HCT116 (cell line): ENCODE measurements around the gene PRDX2. TPM values are rescaled to one million over a fixed set of nuclear protein-coding genes. Genes with fewer than 3 reads are reported as not detected.

ENCODE experiments used
- ATAC-seq: fragments of 200-7000 bp; cut with Tn5 transposase; 2 replicates; pipeline ENCODE4 v1.9.1; 2020; ENCODE audit warnings: mild to moderate bottlenecking, moderate library complexity
- BruUV-seq: library from RNA; stranded (reverse); fragments of 400-500 nt; replicated peaks from 2 replicates; lab custom pipeline; 2021; lab: Mats Ljungman, UMichigan
- CTCF ChIA-PET: fragments of 300-600 bp; sonication (Branson Sonifier 250); formaldehyde crosslinking; loops from one replicate; lab custom pipeline; 2021; ENCODE audit warnings: antibody characterized with exemption; lab: Charles Lee
- POLR2A ChIA-PET: fragments of 300-600, 350-600 bp; sonication (Branson Sonifier 250); formaldehyde crosslinking; loops from one replicate; lab custom pipeline; 2021; ENCODE audit warnings: antibody characterized with exemption; lab: Charles Lee
- RAD21 ChIA-PET, 2 experiments: fragments of 300-600 bp; sonication (Branson Sonifier 250); formaldehyde crosslinking; loops; one replicate each; lab custom pipeline; 2023; ENCODE audit warnings: low total read pairs in 2 of 2; ENCODE audit not compliant: uncharacterized antibody in 2 of 2, unreplicated experiment in 2 of 2, low non-redundant PET in 1 of 2; lab: Charles Lee
- DNase-seq: peaks from one replicate; pipeline ENCODE4 v3.0.0-alpha.2; 2010; ENCODE audit warnings: low read depth, low spot score
- H2AFZ ChIP-seq: fragments of 200-600 bp; shearing (Covaris generic), sonication (generic); 2 replicates; pipeline ENCODE4 v1.6.1; 2017; ENCODE audit warnings: low read depth, mixed run types, mixed read lengths, antibody characterized with exemption, low read length; ENCODE audit not compliant: poor library complexity, severe bottlenecking
- H3K27ac ChIP-seq: 2 replicates; pipeline ENCODE4 v1.5.1; 2012; ENCODE audit warnings: low read depth, low read length
- H3K27me3 ChIP-seq: fragments of 200-600 bp; sonication (generic); 2 replicates; pipeline ENCODE4 v1.6.1; 2016; ENCODE audit warnings: mixed run types, low read length, mixed read lengths; ENCODE audit not compliant: insufficient read depth
- H3K36me3 ChIP-seq, 2 experiments: fragments of 200-500 bp in 1 of 2; fragments of 200-600 bp in 1 of 2; sonication (Bioruptor generic) in 1 of 2; sonication (generic) in 1 of 2; 2 replicates each; pipeline versions ENCODE4 v1.5.1 to v1.6.1; 2014 to 2016; ENCODE audit warnings: low read length in 2 of 2, inconsistent platforms in 1 of 2, mixed read lengths in 1 of 2, mixed run types in 1 of 2; ENCODE audit not compliant: insufficient read depth in 2 of 2, control insufficient read depth in 1 of 2
- H3K4me1 ChIP-seq, 2 experiments: fragments of 200-600 bp in 1 of 2; sonication (generic) in 1 of 2; 2 replicates each; pipeline versions ENCODE4 v1.5.1 to v1.6.1; 2012 to 2017; ENCODE audit warnings: low read length in 2 of 2, inconsistent platforms in 1 of 2, mild to moderate bottlenecking in 1 of 2, mixed read lengths in 1 of 2, mixed run types in 1 of 2, moderate library complexity in 1 of 2; ENCODE audit not compliant: insufficient read depth in 2 of 2, control insufficient read depth in 1 of 2
- H3K4me2 ChIP-seq: fragments of 200-600 bp; sonication (generic); 2 replicates; pipeline ENCODE4 v1.6.1; 2017; ENCODE audit warnings: mixed run types, low read length, mixed read lengths
- H3K4me3 ChIP-seq, 2 experiments: fragments of 200-600 bp in 1 of 2; sonication (generic) in 1 of 2; replicated peaks in 1 of 2; 2 replicates each; pipeline ENCODE4 v1.5.1; 2011 to 2016; ENCODE audit warnings: low read length in 2 of 2, control low read depth in 1 of 2, low read depth in 1 of 2, mild to moderate bottlenecking in 1 of 2, mixed read lengths in 1 of 2, mixed run types in 1 of 2
- H3K79me2 ChIP-seq: fragments of 200-600 bp; sonication (generic); 2 replicates; pipeline ENCODE4 v1.6.1; 2017; ENCODE audit warnings: mild to moderate bottlenecking, mixed run types, low read length, moderate library complexity, mixed read lengths; ENCODE audit not compliant: insufficient read depth
- H3K9ac ChIP-seq: fragments of 200-600 bp; sonication (generic); 2 replicates; pipeline ENCODE4 v1.6.1; 2016; ENCODE audit warnings: low read length, mixed read lengths
- H3K9me2 ChIP-seq: fragments of 200-600 bp; sonication (generic), shearing (Covaris generic); 2 replicates; pipeline ENCODE4 v1.6.1; 2017; ENCODE audit warnings: mixed run types, mild to moderate bottlenecking, moderate library complexity; ENCODE audit not compliant: insufficient read depth
- H3K9me3 ChIP-seq, 2 experiments: fragments of 200-500 bp in 1 of 2; fragments of 200-600 bp in 1 of 2; sonication (Bioruptor generic) in 1 of 2; sonication (generic) in 1 of 2; 2 replicates each; pipeline ENCODE4 v1.6.1; 2014 to 2017; ENCODE audit warnings: low read length in 2 of 2, mixed read lengths in 2 of 2, inconsistent platforms in 1 of 2, low read depth in 1 of 2, mild to moderate bottlenecking in 1 of 2, mixed run types in 1 of 2, moderate library complexity in 1 of 2; ENCODE audit not compliant: control insufficient read depth in 1 of 2, insufficient read depth in 1 of 2
- H4K20me1 ChIP-seq: fragments of 200-600 bp; sonication (generic), shearing (Covaris generic); 2 replicates; pipeline ENCODE4 v1.6.1; 2017; ENCODE audit warnings: mixed run types, mild to moderate bottlenecking, moderate library complexity; ENCODE audit not compliant: insufficient read depth
- CBX3 ChIP-seq: IDR thresholded peaks from 2 replicates; pipeline ENCODE4 v1.6.1; 2012; ENCODE audit warnings: low read depth
- EGR1 ChIP-seq: IDR thresholded peaks from 2 replicates; pipeline ENCODE4 v1.6.1; 2012; ENCODE audit warnings: low read depth
- ELF1 ChIP-seq: IDR thresholded peaks from 2 replicates; pipeline ENCODE4 v1.6.1; 2012; ENCODE audit warnings: low read depth, borderline replicate concordance
- EZH2 ChIP-seq: fragments of 200-600 bp; sonication (generic); IDR thresholded peaks from 2 replicates; pipeline ENCODE4 v1.6.1; 2017; ENCODE audit warnings: antibody characterized with exemption, mixed run types
- EZH2phosphoT487 ChIP-seq: fragments of 200-600 bp; IDR thresholded peaks from 2 replicates; pipeline ENCODE4 v1.6.1; 2018; ENCODE audit warnings: antibody characterized with exemption, borderline replicate concordance
- FOSL1 ChIP-seq: IDR thresholded peaks from 2 replicates; pipeline ENCODE4 v1.6.1; 2012; ENCODE audit warnings: low read depth
- JUND ChIP-seq: IDR thresholded peaks from 2 replicates; pipeline ENCODE4 v1.6.1; 2012
- POLR2A ChIP-seq: IDR thresholded peaks from 2 replicates; pipeline ENCODE4 v1.7.0; 2011; ENCODE audit warnings: borderline replicate concordance; ENCODE audit not compliant: insufficient read depth, insufficient read length; ENCODE audit errors: extremely low read depth
- POLR2AphosphoS5 ChIP-seq: IDR thresholded peaks from 2 replicates; pipeline ENCODE4 v1.6.1; 2011; ENCODE audit warnings: mild to moderate bottlenecking, low read depth, low read length, moderate library complexity
- RAD21 ChIP-seq: IDR thresholded peaks from 2 replicates; pipeline ENCODE4 v1.6.1; 2012; ENCODE audit warnings: low read depth, mild to moderate bottlenecking
- SIN3A ChIP-seq: IDR thresholded peaks from 2 replicates; pipeline ENCODE4 v1.6.1; 2012; ENCODE audit warnings: low read depth
- SRF ChIP-seq: IDR thresholded peaks from 2 replicates; pipeline ENCODE4 v1.6.1; 2012; ENCODE audit warnings: low read depth
- intact Hi-C: fragments of 100-400 bp; cut with micrococcal nuclease; formaldehyde crosslinking; loops from 2 replicates; pipeline ENCODE4 v1.10.0; 2022
- total RNA-seq: library from RNA; stranded (reverse); gene quantifications from one replicate; pipeline ENCODE4 v1.2.1, GENCODE V29; 2021; ENCODE audit not compliant: unreplicated experiment
- TF ChIP-seq, protein P1 (sequence below), 3 experiments: fragments of 200-600 bp in 1 of 3; sonication (generic) in 1 of 3; IDR thresholded peaks in 2 of 3; conservative IDR thresholded peaks in 1 of 3; 2 replicates each; pipeline ENCODE4 v1.5.1; 2012 to 2017; ENCODE audit warnings: low read depth in 2 of 3, low read length in 2 of 3, antibody characterized with exemption in 1 of 3, borderline replicate concordance in 1 of 3, control low read depth in 1 of 3, mild to moderate bottlenecking in 1 of 3, mixed read lengths in 1 of 3, mixed run types in 1 of 3, moderate library complexity in 1 of 3; ENCODE audit not compliant: insufficient read depth in 1 of 3
- TF ChIP-seq, protein P2 (sequence below): IDR thresholded peaks from 2 replicates; pipeline ENCODE4 v1.6.1; 2012
- TF ChIP-seq, protein P3 (sequence below): IDR thresholded peaks from 2 replicates; pipeline ENCODE4 v1.6.1; 2012
- TF ChIP-seq, protein P4 (sequence below): IDR thresholded peaks from 2 replicates; pipeline ENCODE4 v1.6.1; 2012; ENCODE audit warnings: low read depth

The PRDX2 gene
- total RNA-seq, 1 experiment from 2014 or later = 387 TPM

DNA sequence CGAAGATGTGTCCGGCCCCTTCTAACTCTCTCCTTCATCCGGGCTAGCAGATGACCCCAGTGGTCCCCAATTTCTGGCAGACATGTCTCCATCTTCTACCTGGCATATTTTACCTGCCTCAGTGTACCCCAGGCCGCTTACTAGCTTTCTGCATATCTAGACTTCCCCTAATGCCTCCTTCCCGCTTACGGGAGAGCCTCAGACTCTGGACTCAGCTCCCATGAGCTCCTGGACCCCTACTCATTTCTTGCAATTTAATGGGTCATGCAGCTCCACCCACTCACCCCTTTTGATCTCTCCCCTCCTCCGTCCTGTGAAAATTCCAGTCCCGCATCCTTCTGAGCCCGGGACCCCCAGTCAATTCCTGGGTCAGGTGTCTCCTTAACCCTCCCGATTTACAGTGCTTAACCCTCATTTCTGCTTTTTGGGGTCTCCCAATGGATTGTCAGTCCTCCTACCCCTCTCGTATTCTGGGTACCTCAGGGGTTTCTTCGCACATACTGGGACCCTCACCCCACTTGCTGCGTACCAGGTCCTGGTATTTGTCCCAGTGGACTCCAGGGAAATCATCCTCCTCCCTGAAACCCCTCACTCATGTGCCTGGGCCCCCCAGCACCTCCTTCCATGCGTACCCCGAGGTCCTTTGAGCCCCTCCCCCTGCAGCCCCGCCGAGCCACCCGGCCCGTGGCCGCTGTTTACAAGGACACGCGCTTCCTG, 10.8 kb downstream of the PRDX2 start:
- BruUV-seq = no TSS peak
- no peak for DNase-seq

More for the DNA sequence above, 10.8 kb downstream of the PRDX2 start:
- H2AFZ ChIP-seq = no peak overlapping the region
- peak overlapping the region; percentile 77 to 84 for H3K4me3 ChIP-seq
- TF ChIP-seq POLR2A (no peak), RAD21 (no peak), ELF1 (no peak), CBX3 (no peak), SRF (no peak), EGR1 (no peak), JUND (no peak), FOSL1 (no peak), POLR2AphosphoS5 (no peak), EZH2 (no peak), SIN3A (no peak), EZH2phosphoT487 (no peak)
- TF ChIP-seq, protein P1, sequence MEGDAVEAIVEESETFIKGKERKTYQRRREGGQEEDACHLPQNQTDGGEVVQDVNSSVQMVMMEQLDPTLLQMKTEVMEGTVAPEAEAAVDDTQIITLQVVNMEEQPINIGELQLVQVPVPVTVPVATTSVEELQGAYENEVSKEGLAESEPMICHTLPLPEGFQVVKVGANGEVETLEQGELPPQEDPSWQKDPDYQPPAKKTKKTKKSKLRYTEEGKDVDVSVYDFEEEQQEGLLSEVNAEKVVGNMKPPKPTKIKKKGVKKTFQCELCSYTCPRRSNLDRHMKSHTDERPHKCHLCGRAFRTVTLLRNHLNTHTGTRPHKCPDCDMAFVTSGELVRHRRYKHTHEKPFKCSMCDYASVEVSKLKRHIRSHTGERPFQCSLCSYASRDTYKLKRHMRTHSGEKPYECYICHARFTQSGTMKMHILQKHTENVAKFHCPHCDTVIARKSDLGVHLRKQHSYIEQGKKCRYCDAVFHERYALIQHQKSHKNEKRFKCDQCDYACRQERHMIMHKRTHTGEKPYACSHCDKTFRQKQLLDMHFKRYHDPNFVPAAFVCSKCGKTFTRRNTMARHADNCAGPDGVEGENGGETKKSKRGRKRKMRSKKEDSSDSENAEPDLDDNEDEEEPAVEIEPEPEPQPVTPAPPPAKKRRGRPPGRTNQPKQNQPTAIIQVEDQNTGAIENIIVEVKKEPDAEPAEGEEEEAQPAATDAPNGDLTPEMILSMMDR (IDR thresholded peaks at IDR 0.05 in 2 of 3, conservative IDR thresholded peaks at IDR 0.05 in 1 of 3; ENCODE audit: borderline replicate concordance in 1 of 3, insufficient read depth in 1 of 3, low read depth in 2 of 3, low read length in 2 of 3) = no peak
- TF ChIP-seq, protein P2, sequence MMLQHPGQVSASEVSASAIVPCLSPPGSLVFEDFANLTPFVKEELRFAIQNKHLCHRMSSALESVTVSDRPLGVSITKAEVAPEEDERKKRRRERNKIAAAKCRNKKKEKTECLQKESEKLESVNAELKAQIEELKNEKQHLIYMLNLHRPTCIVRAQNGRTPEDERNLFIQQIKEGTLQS = no peak
- TF ChIP-seq, protein P3, sequence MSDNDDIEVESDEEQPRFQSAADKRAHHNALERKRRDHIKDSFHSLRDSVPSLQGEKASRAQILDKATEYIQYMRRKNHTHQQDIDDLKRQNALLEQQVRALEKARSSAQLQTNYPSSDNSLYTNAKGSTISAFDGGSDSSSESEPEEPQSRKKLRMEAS = no peak
- TF ChIP-seq, protein P4, sequence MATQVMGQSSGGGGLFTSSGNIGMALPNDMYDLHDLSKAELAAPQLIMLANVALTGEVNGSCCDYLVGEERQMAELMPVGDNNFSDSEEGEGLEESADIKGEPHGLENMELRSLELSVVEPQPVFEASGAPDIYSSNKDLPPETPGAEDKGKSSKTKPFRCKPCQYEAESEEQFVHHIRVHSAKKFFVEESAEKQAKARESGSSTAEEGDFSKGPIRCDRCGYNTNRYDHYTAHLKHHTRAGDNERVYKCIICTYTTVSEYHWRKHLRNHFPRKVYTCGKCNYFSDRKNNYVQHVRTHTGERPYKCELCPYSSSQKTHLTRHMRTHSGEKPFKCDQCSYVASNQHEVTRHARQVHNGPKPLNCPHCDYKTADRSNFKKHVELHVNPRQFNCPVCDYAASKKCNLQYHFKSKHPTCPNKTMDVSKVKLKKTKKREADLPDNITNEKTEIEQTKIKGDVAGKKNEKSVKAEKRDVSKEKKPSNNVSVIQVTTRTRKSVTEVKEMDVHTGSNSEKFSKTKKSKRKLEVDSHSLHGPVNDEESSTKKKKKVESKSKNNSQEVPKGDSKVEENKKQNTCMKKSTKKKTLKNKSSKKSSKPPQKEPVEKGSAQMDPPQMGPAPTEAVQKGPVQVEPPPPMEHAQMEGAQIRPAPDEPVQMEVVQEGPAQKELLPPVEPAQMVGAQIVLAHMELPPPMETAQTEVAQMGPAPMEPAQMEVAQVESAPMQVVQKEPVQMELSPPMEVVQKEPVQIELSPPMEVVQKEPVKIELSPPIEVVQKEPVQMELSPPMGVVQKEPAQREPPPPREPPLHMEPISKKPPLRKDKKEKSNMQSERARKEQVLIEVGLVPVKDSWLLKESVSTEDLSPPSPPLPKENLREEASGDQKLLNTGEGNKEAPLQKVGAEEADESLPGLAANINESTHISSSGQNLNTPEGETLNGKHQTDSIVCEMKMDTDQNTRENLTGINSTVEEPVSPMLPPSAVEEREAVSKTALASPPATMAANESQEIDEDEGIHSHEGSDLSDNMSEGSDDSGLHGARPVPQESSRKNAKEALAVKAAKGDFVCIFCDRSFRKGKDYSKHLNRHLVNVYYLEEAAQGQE = no peak
- ATAC-seq = no peak
- H3K4me1 ChIP-seq = peaks cover 61 to 90% of the 10 kb centered on the region in 2 experiments
- intact Hi-C loops = no loop called here
- peaks cover 19% of the 10 kb centered on the region for H3K79me2 ChIP-seq
- no peaks in the 10 kb centered on the region for H3K27me3 ChIP-seq
- H4K20me1 ChIP-seq = no peaks in the 10 kb centered on the region
- H3K4me2 ChIP-seq = peak overlapping the region; percentile 99
- ChIA-PET CTCF (interaction anchor here (0.7 to 7.4 kb wide), 5 partner anchors 8 to 33 kb away, joined by 3 to 88 read pairs (median 21); partner anchors contain the start of gene HOOK2), RAD21 (interaction anchor here (0.6 to 1.4 kb wide), 4 partner anchors 8 to 94 kb away, joined by 3 to 8 read pairs (median 4); partner anchors contain the start of gene FBXW9 (in 1 of the 2)), POLR2A (interaction anchor here (0.7 to 6.7 kb wide), 16 partner anchors 8 to 109 kb away, joined by 3 to 172 read pairs (median 8); partner anchors contain the start of genes DHPS, GET3, HOOK2 and PRDX2)
- peak overlapping the region; percentile 93 for H3K9ac ChIP-seq
- no peaks in the 10 kb centered on the region for H3K9me2 ChIP-seq
- no peaks in the 10 kb centered on the region for H3K36me3 ChIP-seq
- peak overlapping the region; percentile 96 for H3K27ac ChIP-seq
- no peaks in the 10 kb centered on the region for H3K9me3 ChIP-seq
